ENCODE data around the gene FRMPD4.

DNA sequence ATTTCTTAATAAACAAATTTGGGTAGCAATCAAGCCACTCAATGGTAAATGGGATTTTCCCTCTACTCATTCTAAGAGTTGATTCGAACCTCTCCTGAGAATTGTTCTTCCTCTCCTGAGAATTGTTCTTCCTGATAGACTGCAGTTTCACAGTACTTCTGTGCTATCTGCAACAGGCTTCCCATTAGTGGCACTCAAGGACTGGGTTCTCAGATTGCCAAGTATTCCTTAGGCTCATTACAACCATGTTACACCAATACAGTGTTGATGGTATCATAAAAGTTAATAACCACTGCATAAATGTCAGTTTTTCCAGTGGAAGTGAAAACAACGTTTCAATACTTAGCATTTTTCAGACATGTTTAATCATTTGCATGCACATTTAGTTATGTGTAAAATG is 201.6 kb downstream of the FRMPD4 start:
- TF ChIP-seq CTCF (IDR thresholded peaks at IDR 0.05) (no peak), POLR2A (IDR thresholded peaks at IDR 0.05) (no peak)
